ENCODE results near the gene PFDN1. TPM values are rescaled to one million over a fixed set of nuclear protein-coding genes. Genes with fewer than 3 reads are reported as not detected.

The PFDN1 gene
- polyA plus RNA-seq, 4 donors, result 75.5 to 110 (median 94.8) TPM

DNA sequence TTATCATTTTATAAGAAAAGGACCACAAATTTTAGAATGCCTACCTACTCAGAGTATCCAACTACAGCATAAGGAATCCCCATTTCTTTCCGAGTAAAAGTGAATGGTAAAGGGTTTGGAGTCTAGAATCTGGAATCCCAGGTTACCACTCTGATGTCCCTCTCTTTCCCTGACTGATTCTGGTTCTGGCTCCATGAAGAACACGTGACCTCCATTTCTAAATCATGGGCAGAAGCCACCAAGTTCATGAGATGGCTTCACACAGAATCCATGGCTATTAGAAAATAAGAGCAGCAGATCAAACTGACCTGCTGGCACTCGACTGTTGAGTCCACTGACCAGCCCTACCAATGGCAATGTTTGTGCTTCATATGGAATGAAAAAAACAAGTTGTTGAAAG lies 40.7 kb downstream of the PFDN1 start:
- DNase-seq (ENCODE audit: low read depth in 4 of 4, low spot score in 3 of 4), result no peak

DNA sequence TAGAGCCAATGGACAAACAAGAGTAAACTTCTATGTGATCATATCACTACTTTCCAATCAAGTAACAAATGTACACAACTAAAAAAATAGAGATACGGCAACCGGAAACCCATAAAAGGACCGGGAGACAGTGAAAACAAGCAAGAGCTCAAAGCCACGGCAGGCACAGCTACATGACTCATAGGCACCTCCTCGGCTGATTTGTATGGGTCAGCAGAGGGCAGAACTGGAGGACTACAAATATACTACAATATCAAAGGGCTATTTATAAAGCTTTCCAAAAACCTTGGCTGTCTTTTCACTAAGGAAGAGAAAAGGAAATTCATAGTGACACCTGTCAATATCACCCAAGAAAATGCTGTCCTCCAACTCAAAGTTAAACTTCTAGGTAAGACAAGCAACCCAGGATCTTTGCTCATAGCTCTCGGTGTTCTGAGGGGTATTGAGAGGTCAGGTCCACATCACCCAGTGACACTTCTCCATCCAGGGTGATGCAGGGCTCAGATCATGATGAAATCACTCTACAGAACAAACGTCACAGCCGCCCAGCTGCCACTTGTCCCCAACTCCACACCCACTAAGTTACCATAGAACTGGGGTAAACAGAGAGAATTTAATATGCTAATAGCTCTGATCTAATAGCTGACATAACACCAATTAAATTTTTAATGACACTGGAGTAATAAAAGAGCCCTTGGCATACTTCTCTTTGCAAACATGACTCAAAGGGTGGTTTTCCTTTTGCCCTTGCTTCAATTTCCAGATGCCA lies 41.3 kb downstream of the PFDN1 start:
- DNase-seq (ENCODE audit: low read depth in 4 of 4, low spot score in 3 of 4), result no peak

DNA sequence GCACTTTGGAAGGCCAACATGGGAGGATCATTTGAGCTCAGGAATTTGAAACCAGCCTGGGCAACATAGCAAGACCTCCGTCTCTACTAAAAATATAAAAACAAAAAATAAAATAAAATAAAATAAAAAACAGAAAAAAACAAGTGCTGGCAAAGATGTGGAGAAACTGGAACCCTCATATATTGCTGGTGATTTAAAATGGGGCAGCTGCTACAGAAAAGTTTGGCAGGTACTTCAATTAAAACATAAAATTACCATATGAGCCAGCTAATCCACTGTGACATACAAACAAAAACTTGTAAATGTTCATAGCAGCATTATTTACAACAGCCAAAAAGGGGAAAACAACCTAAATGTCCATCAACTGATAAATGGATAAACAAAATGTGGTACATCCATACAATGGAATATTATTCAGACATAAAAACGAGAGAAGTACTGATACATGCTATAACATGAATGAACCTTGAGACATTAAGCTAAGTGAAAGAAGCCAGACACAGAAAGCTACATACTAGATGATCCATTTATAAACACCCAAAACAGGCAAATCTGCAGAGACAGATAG lies 42.7 kb downstream of the PFDN1 start:
- DNase-seq (ENCODE audit: low read depth in 4 of 4, low spot score in 3 of 4), result no peak

DNA sequence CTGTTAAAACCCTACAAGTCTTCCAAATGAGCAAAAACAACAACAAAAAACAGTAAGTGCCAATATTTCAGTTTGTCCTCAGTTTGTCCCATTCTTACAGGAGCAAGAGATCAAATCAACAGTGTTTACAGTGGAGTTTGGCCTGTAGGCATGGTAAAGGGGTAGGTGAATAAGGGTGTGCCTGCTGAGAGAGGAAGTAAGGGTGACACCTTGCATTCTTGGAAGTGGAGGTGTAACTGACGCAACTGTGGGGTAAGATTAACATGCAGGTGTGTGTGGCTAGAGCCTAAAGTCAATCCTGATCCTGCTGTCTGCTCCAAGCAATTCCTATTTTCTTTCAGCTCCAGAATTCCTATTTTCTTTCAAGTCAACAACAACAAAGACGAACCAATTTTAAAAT lies 43.4 kb downstream of the PFDN1 start:
- no peak for DNase-seq (ENCODE audit: low read depth in 4 of 4, low spot score in 3 of 4)

DNA sequence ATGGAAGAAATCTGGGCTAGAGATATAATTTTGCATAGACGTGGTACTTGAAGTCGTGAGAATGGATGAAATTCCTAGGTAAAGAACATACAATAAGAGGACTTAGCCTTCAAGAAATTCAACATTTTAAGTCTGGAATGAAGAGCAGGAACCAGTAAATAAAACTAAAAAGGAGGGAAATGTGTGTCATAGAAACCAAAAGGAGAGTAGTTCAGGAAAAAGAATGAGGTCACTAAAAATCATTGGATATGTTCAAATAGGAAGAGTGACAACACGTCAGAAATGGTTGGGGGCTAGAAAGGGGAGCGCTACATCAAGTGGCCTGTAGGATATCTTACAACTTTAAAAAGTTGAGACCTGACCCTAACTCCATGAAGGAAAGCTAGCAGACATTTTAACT lies 44.0 kb downstream of the PFDN1 start:
- no peak for DNase-seq (ENCODE audit: low read depth in 4 of 4, low spot score in 3 of 4)

DNA sequence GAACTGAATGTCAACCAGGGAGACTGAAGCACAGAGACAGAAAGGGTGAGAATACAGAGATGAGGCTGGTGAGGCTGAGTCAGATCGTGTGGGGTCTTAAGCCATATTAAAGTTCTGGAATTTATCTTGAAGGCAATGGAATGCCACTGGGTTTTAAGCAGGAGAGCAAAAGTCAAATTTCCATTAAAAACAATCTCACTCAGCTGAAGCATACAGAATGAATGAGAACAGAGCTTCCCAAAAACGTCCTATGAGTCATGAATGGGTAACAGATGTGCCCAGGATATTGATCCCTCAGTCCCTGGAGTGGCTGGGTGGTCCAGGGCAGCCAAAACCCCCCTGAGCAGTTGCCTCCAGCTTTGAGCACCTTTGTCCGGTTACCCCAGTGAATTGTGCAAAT lies 44.9 kb downstream of the PFDN1 start:
- no peak for DNase-seq (ENCODE audit: low read depth in 4 of 4, low spot score in 3 of 4)

DNA sequence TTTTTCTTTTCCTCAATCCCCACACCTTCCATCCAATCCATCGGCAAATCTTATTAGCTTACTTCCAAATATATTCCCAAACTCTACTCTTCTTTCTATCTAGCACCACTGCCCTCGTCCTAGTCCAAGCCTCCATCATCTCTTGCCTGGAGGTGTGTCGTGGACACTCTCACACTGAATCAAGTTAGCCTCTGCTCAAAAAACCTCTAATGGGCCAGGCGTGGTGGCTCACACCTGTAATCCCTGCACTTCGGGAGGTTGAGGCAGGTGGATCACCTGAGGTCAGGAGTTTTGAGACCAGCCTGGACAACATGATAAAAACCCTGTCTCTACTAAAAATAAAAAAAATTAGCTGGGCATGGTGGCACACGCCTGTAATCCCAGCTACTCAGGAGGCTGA lies 46.2 kb downstream of the PFDN1 start:
- no peak for DNase-seq (ENCODE audit: low read depth in 4 of 4, low spot score in 3 of 4)

DNA sequence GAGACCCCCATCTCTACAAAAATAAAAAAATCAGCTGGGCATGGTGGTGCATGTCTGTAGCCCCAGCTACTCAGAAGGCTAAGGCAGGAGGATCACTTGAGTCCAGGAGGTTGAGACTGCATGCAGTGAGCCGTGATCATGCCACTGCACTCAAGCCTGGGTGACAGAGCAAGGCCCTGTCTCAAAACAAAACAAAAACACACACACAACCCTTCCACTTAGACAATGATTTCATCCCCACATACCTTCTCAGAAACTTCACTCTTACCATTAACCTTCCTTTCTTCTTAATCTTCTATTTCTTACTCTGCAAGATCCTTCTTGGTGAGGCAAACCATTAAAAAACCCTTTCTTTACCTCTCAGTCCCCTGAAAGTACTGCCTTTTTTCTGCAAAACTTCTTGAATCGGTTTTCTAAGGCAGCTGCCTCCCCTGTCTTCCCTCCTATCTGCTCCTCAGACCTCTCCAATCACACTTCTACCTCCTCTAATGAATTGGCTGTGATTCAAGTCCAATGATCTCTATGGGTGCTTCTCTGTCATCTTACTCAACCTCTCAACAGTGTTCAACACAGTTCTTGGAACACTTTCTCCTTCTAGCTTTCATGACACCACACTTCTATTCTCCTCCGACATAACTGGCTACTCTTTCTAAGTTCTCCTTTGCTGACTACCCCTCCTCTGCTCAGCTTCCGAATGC lies 47.3 kb downstream of the PFDN1 start:
- DNase-seq (ENCODE audit: low read depth in 4 of 4, low spot score in 3 of 4), result no peak

DNA sequence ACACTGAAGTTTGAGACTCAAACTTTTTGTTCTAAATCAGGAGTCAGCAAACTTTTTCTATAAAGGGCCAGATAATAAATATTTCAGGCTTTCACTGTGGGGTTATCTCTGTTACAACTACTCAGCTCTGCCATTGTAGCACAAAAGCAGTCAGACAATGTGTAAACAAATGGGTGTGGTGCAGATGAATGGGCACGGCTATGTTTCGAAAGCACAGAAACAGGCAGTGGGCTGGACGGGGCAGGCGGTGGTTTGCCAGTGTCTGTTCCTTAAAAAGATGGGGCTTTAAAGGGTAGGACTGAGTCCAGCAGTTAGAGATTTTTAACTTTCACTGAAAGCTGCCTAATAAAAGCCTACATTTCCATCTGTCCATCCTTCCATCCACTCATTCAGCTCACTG lies 48.9 kb downstream of the PFDN1 start:
- DNase-seq (ENCODE audit: low read depth in 4 of 4, low spot score in 3 of 4), result no peak

DNA sequence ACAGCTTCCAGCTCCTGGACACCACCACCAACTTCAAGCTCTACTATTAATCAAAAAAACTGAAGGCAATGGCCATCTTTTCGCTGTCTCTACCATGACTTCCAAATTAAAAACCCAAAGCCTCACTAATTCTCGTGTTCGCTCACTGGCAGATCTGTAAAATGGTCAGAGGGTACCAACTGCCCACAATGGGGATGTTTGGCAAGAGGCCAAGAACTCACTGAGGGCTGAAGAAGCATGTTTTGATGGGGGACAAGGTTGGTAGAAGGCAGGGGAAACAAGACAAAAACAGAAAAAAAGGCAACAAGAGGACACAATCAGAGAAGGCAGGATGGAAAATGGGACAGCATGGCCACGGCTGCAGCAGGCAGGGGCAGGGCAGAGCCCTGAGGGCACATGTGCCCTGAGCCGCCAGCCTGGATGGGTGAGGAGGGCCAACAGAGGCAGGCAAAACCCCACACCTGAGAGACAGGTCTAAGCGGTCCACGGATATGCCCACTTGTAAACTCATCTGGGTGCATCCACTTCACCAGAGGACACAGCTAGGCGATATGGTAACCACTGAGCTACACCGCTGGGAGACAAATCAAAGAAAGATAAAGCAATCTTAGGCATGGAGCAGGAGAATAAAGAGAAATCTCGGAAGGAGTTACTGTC lies 50.3 kb downstream of the PFDN1 start:
- no peak for DNase-seq (ENCODE audit: low read depth in 4 of 4, low spot score in 3 of 4)

DNA sequence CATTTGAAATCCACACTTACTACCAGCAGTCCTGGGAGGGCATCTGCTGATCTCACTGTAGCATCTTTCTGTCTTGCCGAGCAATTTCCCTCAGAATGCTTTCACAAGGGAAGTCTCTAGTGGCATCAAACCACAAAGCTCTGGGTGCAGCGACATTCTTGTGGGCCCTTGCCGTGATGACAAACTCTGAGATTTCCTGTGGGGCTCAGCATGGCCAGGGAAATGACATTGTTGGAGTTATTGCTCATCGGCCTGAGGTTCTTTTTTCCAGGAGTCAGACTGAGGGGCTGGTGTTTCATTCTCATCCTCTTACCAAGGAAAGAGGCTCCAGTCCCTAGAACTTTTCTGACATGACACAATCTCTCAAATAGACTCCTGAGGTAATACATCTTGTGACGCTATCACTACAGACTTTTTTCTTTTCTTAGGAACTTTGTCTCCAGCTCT lies 51.4 kb downstream of the PFDN1 start:
- no peak for DNase-seq (ENCODE audit: low read depth in 4 of 4, low spot score in 3 of 4)

DNA sequence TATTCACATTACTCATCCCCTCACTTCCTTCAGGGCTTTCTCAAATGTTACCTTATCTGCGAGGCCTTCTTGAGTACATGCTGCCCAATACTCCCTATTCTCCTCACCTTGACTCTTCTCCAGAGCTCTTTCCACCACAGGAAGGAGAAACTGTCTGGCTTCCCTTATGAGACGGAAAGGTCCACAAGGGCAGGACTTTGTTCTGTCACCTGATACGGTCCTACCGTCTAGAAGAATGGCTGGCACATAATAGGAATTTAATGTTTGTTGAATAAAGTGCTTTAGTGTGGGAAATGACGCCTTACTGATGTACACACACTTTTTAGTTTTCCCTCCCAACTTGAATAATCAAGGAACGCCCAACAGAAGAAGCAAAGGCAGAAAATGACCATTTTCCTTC lies 52.5 kb downstream of the PFDN1 start:
- DNase-seq (ENCODE audit: low read depth in 4 of 4, low spot score in 3 of 4), result no peak

DNA sequence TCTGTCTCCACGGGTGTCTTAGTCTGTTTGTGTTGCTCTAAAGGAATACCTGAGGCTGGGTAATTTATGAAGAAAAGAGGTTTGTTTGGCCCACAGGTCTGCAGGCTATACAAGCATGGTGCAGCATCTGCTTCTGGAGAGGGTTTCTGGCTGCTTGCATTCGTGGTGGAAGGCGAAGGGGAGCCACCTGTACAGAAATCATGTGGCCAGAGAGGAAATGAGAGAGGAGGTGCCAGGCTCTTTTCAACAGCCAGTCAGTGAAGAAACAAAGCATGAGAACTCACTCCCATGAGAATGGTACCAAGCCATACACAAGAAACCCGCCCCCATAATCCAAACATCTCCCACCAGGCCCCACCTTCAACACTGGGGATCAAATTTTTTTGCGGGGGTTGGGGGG lies 53.4 kb downstream of the PFDN1 start:
- no peak for DNase-seq (ENCODE audit: low read depth in 4 of 4, low spot score in 3 of 4)

DNA sequence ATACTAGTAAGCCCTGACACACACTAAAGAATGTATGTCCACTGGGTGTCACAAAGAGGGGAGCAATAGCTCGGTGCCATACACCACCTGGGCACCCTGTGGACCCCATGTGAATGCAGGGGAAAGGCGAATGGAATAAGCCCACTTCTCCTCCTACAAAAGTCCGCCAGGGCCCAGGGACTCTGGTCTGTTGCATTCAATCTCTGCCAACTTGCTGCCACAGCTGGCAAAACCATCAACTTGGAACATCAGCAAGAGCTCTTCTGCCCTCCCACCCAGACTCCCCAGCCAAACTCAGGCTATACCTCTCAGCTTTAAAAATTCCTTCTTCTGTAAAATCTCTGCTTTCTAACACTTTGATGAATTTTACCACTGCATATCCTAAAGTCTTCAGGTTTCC lies 54.5 kb downstream of the PFDN1 start:
- no peak for DNase-seq (ENCODE audit: low read depth in 4 of 4, low spot score in 3 of 4)

DNA sequence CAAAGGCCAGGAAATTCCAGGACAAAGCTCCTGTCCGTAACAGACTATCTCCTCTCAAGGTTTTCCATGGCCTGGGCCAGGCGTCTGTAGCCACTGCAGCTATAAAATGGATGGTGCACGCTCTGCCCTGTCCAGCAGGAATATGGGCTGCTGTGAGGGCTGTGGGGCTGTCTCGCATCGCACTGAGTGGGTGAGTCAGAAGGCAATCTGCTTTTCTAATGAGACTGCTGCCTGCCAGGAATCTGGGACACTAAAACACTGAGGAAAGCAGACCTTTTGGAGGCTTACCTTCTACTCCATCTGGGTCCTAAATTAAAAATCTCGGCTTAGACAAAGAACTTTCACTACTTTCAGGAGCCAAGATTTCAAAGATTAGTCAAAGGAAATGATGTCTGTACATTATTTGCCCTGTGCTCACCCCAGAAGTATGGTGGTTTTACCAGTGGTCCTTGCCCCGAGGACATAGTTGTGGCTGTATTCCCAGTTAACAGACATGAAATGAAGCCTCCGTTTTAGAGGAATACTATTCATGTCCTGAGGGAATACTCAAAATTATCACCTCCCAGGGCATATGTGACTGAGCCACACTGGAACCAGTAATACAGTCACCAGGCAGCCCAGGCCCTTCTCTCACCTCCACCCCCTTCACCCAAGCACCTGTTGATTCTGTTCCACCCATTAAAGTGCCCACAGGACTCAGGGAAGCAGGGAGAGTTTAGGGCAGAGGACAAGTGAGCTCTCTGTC lies 56.4 kb downstream of the PFDN1 start:
- DNase-seq (ENCODE audit: low read depth in 4 of 4, low spot score in 3 of 4), result no peak

DNA sequence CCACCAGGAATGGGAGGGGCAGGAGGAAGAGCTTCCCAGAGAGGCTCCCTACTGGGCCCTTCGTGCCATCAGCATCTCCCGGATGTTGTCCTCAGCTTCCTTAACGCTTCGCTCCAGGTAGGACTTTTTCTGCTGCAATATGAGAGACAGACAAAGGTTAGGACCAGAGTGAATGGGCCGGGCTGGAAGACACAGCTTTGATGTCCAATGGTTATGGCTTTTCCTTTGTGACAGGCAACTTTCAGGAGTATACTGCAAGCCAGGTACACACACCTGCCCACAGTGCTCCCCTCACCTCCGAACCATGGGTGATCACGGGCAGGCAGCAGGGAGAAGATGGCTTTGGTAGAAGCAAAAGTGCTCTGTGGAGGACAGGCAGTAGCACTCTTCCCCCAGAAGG lies 57.0 kb downstream of the PFDN1 start:
- no peak for DNase-seq (ENCODE audit: low read depth in 4 of 4, low spot score in 3 of 4)

DNA sequence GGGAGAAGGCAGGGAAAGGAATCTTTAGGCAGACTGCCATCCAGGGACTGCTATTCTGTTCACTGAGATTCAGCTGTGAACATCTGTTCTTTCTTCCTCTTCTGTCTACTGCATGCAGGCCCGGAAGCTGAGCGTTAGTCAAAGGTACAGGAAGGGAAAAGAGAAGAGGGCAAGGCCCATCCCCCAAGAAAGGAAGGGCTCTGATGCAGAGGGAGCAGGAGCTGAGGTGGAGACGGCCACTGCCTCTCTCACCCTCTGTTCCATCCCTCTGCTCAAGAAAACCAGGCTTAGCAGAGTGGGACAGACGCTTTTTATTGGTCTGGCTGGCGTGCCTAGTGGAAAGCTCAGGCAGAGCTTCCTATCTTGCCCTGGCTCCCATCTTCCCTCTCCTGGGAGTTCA lies 57.6 kb downstream of the PFDN1 start:
- no peak for DNase-seq (ENCODE audit: low read depth in 4 of 4, low spot score in 3 of 4)

DNA sequence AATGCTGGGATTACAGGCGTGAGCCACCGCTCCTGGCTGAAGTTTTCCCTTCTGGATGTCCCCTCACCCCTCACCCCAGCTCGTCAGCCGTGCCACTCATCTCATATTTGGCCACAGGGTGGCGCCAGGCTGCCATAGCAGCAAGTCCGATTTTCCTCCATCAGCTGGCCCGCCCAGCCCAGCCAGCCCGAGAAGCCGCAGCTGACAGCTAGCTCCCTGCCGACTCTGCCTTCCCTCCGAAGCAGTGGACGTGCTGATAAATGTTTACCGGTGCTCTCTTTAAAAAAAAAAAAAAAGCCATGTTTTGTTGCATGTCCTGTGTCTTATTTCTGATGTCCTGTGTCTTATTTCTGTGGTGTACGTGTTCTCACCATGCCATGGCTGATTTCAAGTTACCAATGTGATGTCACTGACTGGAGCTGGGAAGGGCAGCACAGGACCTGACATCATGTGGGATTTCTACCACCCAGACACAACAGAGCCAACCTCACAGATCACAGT lies 58.3 kb downstream of the PFDN1 start:
- peak; percentile 53 to 76 (median 62) for DNase-seq (ENCODE audit: low read depth in 4 of 4, low spot score in 3 of 4)

DNA sequence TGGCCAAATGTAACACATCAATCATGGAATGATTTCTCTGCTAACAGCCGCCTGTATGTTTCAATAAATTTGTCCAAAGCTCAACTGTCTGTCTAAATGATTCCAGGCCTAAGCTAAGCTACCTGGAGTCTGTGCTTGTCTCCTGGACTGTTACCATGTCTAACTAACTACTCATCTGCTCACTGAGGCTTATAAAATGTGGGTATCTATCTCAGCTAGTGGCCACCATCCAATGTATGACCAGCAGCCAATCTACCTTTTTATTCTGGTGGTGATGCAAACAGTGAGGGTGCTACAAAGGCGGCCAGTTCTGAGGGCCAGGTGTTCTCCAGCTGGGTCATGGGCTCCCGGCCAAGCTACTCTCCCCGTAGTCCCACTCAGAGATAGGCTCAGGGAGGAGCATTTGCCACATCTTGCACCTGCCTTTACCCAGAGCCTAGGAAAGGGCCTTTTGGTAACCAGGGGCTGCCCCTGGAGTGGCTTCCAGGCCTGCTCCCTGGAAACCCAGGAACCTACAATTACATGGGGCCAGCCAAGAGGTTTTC lies 59.1 kb downstream of the PFDN1 start:
- DNase-seq (ENCODE audit: low read depth in 4 of 4, low spot score in 3 of 4), result no peak

DNA sequence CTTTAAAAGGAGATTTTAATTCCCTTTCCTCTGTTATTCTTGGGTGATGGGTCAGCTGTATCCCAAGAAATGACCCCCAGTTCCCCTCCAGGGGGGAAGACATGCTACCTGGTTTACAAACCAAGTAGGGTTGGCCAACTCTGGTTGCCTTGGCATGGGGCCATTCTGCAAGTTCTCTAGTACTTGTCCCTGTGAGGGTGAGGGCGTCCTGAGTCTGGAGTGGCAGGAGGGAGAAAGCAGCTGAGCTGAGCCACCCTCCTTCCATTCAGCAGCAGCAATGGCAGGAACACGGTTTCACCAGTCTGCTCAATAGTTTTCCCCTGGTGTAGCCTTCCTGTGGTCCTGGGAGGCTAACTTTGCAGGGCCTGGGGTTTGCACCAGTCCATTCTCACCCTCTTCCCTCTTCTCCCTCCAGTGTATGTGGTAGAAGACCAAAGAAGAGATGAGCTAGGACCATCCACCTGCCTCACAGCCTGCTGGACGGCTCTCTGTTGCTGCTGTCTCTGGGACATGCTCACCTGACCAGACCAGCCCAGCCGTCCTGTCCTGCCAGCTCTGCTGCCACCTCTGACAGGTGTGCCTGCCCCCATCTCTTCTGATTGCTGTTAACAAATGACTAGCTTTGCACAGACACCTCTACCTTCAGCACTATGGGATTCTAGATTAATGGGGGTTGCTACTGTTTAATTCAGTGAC lies 59.9 kb downstream of the PFDN1 start:
- DNase-seq (ENCODE audit: low read depth in 4 of 4, low spot score in 3 of 4), result no peak

All from left renal pelvis (tissue), 4 donors.